RKO (cell line): ENCODE measurements around the gene C13orf42.
"Not testable (repeated sequence)": the region's sequence is repeated elsewhere in the genome, so short reads cannot be mapped to it uniquely, and the experiment has no call there.

Experiments used
- DNase-seq: peaks from one replicate; pipeline ENCODE4 v3.0.0-alpha.2; 2016; ENCODE audit warnings: low spot score

C13orf42 gene

GRCh38 chr13:51120873-51121272, 9.8 kb upstream of the C13orf42 start:
- peak; percentile 26 for DNase-seq

- DNase-seq: no peak
These were observed 7.8 kb upstream of the C13orf42 start for GRCh38 chr13:51118809-51119431.

GRCh38 chr13:51113969-51114368, 2.9 kb upstream of the C13orf42 start:
- DNase-seq: no peak

GRCh38 chr13:51113186-51113881, 2.3 kb upstream of the C13orf42 start:
- no peak for DNase-seq

- no peak for DNase-seq
These were observed 1.7 kb upstream of the C13orf42 start for GRCh38 chr13:51112771-51113170.

GRCh38 chr13:51111997-51112396, 923 bp upstream of the C13orf42 start:
- no peak for DNase-seq

GRCh38 chr13:51107996-51108395, 3.1 kb downstream of the C13orf42 start:
- no peak for DNase-seq

GRCh38 chr13:51105046-51105445, 6.0 kb downstream of the C13orf42 start:
- DNase-seq: no peak

- no peak for DNase-seq
These were observed 9.3 kb downstream of the C13orf42 start for GRCh38 chr13:51101636-51102235.

GRCh38 chr13:51097353-51098043, 13.6 kb downstream of the C13orf42 start:
- no peak for DNase-seq

- no peak for DNase-seq
These were observed 14.9 kb downstream of the C13orf42 start for GRCh38 chr13:51096131-51096530.

- DNase-seq: no peak
These were observed 17.5 kb downstream of the C13orf42 start for GRCh38 chr13:51093574-51093973.

- DNase-seq: no peak
These were observed 19.2 kb downstream of the C13orf42 start for GRCh38 chr13:51091839-51092238.

- DNase-seq: no peak
These were observed 27.4 kb downstream of the C13orf42 start for GRCh38 chr13:51083706-51084105.

- DNase-seq: not testable (repeated sequence)
These were observed 30.5 kb downstream of the C13orf42 start for GRCh38 chr13:51080478-51081065.

- DNase-seq: no peak
These were observed 39.6 kb downstream of the C13orf42 start for GRCh38 chr13:51071493-51071892.

GRCh38 chr13:51070005-51070649, 40.9 kb downstream of the C13orf42 start:
- peak; percentile 72 for DNase-seq

GRCh38 chr13:51068501-51068900, 42.6 kb downstream of the C13orf42 start:
- DNase-seq: no peak

GRCh38 chr13:51067706-51068105, 43.4 kb downstream of the C13orf42 start:
- DNase-seq: no peak

GRCh38 chr13:51067210-51067701, 43.8 kb downstream of the C13orf42 start:
- DNase-seq: no peak

GRCh38 chr13:51066091-51066831, 44.8 kb downstream of the C13orf42 start:
- DNase-seq: no peak
